HG03196 (cell line): Measurements from ENCODE around the gene MRPS11.
"Not testable (repeated sequence)": the region's sequence is repeated elsewhere in the genome, so short reads cannot be mapped to it uniquely, and the experiment has no call there.

Experiments used
- ATAC-seq: cut with Tn5 transposase; IDR thresholded peaks from one replicate; pipeline ENCODE4 v1.9.1; 2021; ENCODE audit not compliant: unreplicated experiment

The MRPS11 gene

DNA sequence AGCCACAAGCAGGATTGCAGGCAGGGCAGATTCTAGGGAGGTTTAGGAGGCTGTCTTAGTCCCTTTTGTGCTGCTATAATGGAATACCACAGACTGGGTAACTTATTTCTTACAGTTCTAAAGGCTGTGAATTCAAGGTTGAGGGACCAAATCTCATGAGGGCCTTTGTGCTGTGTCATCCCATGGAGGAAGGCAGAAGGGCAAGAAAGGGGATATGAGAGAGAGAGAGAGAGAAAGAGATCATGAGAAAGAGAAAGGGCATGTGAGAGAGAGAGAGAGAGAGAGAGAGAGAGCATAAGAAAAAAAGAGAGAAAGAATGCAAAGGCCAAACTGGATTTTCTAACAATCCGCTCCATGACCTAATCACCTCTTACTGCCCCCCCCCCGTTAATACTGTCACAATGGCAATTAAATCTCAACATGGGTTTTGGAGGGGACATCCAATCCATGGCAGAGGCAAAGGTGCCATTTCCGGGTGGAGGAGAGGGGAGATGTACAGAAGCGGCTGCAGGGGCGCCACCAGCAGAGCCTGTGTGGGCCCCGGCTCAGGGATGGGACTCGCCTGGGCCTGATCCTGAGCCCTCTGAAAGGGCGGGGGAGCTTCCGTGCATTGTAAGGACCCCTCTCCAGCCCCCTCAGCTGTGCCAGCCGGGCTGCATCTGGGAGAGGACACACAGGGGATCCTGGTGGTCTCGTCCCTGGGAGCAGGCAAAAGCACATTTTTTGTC, 20.5 kb downstream of the MRPS11 start:
- ATAC-seq = no peak

GRCh38 chr15:88489321-88489720, 21.8 kb downstream of the MRPS11 start:
- no peak for ATAC-seq

GRCh38 chr15:88490036-88490435, 22.5 kb downstream of the MRPS11 start:
- no peak for ATAC-seq

GRCh38 chr15:88491158-88491557, 23.6 kb downstream of the MRPS11 start:
- ATAC-seq = no peak

DNA sequence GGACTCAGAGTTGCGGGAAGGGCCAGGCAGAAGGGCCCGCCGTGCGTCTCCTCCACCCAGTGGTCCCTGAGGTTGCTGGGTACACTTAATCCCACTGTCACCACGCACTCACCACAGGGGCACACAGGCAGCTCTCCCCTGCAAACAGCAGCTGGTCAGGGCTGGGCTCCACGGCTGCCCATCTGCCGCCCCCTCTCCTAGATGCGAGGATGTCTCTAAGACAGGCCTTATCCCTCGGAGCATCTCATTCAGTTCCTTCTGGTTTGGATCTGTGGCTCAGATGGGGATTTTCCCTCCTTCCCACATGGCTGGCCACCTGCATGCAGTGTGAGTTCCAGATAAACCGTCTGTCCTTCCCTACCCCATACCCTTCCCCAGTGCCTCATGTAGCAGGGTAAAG, 26.3 kb downstream of the MRPS11 start:
- ATAC-seq = no peak

DNA sequence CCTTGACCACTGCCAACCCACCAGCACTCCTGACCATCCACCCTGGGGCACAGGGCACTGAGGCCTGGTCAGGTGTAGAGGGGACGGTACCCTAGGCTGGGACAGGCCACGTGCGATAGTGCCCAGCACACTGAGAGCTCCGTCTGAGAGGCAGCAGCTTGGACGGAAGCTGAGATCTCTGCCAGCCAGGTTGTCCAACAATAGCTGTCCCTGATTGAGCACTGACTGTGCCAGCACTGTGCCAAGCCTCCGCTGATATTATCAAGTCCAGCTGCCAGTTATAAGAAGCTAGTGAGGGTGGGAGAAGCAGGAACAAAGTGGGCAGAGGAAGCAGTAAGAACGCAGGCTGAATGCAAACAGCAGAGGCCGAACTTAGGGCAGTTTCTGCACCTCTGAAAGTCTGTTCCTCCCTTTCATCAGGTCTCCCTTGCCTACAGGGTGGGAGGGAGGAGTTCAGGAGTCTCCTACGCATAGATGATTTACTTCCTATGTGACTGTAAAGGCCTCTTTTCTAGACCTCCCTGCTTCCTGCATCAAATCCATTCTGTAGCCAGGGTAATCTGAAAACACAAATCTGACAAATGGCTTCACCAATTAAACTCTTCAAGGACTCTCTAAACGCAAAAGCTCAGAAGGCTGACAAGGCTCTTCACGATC, 29.7 kb downstream of the MRPS11 start:
- ATAC-seq = no peak

DNA sequence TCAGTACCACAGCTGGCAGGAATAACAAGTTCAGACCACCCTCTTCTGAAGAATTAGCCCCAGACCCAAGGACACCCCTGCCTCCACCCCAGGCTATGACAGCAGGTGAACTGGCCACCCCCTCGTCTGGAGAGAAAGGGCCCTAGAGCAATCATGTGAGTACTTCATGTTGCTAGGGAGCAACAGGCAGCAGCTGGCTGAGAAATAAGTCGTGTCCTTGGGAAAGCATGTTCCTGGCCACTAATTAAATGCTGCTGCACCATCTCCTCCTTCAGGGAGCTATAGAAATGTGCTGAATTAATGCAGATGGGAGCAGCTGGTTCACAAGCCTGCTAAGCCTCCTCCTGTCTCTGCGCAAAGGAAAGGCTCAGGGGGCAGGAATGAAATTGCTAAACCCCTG, 31.5 kb downstream of the MRPS11 start:
- ATAC-seq = no peak

DNA sequence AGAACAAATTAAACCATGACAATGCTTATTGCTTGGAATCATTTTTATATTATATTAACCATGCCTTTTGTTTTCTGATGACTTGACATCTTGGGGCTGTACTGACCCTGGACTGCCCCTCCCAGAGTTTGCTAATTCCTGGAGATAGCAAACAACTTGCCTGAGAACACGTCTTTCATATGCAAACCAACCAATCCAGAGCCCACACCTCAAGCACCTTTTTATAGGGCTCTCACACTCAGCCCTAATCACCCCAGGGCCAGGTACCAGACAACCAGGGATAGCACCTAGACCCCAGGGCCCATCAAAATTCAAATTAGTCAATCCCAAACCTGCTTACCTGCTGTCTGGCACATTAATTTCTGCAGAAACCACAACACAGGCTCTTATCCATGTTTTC, 36.9 kb downstream of the MRPS11 start:
- no peak for ATAC-seq

DNA sequence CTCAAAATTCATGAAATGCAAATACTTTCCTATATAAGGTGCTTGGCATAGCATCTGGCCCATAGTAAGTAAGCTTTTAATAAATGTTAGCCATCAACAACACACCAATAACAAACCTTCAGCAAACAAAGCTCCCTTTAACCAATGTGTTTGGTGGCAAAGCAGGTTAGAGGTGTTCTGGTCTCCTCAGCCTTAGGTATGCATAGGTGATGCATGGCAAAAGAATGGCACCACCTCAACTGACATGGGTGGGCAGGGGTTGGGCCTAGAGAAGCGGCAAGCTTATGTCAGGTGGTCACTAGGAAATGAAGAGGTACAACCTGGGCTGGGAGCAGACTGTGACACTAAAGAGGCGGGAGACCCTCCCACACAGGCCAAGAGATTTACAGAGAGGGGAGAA, 38.2 kb downstream of the MRPS11 start:
- no peak for ATAC-seq

- no peak for ATAC-seq
Measured at GRCh38 chr15:88506628-88507027, 39.1 kb downstream of the MRPS11 start.

DNA sequence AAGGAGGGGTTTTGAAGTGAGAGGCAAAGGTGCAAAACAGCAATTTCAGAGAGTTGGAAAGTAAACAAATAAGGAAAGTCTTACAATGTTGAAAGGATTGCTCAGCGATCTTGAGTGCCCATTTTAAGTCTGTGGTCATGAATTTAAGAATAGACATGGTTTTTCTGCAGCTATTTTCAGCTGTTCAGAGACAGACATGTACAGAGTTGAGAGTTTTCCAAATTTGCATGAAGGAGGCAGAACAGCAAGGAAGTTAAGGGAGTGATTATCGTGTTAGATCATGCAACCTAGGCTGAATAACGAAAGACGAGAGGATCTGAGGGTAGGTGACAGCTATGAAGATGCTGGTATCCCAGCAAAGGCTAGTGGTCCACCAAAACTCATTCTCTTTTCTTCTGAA, 41.8 kb downstream of the MRPS11 start:
- no peak for ATAC-seq

GRCh38 chr15:88509964-88510363, 42.5 kb downstream of the MRPS11 start:
- ATAC-seq = no peak

DNA sequence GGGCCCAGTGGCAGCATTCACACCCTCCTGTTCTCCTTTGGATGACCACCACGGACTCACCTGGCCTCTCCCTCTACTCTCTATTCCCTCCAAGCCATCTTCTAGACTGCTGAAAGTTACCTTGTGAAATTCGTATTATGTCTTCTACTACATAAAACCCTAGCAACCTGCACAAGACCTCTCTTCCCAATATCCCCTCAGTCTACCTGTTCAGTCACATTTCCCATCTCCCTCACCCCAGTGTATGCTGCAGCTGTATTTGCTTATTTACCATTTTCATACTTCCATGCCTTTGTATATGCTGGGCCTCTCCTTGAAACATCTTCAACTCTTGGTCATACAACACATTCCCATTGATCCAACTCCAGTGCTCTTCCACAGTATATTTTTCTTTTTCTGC, 43.7 kb downstream of the MRPS11 start:
- ATAC-seq = no peak

GRCh38 chr15:88512078-88512477, 44.6 kb downstream of the MRPS11 start:
- ATAC-seq = no peak

DNA sequence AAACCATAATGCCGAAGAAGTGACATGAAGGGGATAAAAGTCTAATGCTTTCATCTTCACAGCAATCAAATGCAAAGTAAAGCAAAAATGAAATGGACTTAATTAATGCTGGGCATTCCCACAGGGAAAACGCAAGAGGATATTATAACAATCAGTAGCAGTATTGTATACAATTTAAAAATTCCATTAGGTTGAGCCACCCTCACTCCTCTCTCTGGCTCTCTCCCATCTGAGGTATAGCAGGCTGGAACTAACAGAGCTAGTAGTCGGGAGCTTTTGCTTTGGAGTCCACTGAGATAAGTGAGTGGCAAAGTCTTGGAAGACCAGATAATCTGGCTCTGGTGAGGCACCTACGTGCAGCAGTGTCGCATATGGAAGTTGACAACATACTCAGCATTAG, 45.1 kb downstream of the MRPS11 start:
- ATAC-seq = no peak

GRCh38 chr15:88513195-88513594, 45.7 kb downstream of the MRPS11 start:
- no peak for ATAC-seq

DNA sequence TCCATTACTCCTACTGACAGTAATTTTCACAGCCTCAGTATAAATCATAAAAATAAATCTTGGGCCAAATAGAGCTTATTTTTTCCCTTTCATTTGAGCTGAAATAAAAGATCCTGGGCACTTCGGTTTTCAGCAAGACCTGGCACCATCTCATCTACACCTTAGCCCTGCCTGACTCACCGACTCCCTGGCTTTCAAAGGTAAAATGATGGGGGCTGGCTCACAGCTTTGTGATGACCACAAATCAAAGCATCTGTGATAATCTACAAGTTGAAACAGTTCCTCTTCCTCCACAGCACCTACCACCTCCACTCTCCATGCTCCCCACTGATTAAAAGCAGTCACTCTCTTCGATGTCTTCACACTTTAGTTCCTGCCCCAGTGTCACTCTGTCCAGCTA, 51.4 kb downstream of the MRPS11 start:
- no peak for ATAC-seq

- not testable (repeated sequence) for ATAC-seq
Measured at GRCh38 chr15:88524094-88524493, 56.6 kb downstream of the MRPS11 start.

DNA sequence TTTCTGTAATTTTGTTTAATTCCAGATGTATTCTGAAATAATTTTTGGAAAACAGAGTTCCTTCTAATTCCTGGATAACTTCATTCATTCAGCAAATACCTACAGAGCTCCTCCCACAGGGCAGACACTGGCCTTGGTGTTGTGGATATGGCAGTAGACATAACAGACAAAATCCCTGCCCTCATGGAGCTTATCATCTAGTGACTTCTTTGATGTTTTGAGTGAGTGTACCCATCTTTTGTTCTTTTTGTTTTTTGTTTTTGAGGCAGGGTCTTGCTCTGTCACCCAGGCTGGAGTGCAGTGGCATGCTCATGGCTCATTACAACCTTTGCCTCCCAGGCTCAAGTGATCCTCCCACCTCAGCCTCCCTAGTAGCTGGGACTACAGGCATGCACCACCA, 57.9 kb downstream of the MRPS11 start:
- ATAC-seq = no peak

- ATAC-seq = no peak
Measured at GRCh38 chr15:88526247-88526879, 58.9 kb downstream of the MRPS11 start.

DNA sequence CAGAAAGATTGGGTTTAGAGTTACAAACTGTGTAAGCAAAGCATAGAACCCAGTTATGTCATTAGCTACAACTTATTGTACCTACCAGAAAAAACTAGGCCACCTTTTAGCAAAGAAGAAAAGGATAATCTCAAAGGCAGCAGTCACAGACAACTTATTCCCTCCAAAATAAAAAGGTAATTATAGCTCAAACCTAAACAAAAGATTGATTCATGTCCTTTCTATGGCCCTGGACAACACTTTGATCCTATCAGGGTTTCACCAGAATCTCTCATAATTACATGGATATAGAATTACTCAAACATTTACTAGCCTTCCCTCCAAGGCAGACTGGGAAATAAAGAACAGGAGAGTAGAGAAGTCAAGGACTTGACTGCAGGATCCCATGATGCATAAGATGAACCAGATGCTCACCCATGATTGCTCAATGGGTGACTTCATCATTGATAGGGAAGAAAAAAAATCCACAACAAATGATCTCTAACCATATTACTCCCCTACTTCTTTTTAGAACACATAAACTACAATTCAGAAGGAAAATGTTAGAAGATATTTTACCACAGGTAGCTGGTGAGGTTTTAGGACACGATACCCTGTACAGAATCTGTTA, 61.6 kb downstream of the MRPS11 start:
- no peak for ATAC-seq
